Motor neuron (in vitro differentiated cells): ENCODE measurements around the gene KCNJ18. TPM values are rescaled to one million over a fixed set of nuclear protein-coding genes. Genes with fewer than 3 reads are reported as not detected.
"Not testable (repeated sequence)": the region's sequence is repeated elsewhere in the genome, so short reads cannot be mapped to it uniquely, and the experiment has no call there.

ENCODE experiments used
- ATAC-seq, 8 experiments: fragments of 200-7000 bp; cut with Tn5 transposase; replicated peaks in 6 of 8; 2 replicates each; pipeline ENCODE4 v1.8.0; 2021; ENCODE audit warnings: mild to moderate bottlenecking in 8 of 8, moderate library complexity in 8 of 8
- H3K27ac ChIP-seq, 2 donors: fragments of 250-450 bp; sonication (Bioruptor Pico); 2 replicates each; pipeline ENCODE4 v1.9.0; 2021; ENCODE audit warnings: antibody characterized with exemption in 2 of 2, mild to moderate bottlenecking in 2 of 2, moderate library complexity in 1 of 2
- H3K4me1 ChIP-seq, 2 donors: fragments of 250-450 bp; sonication (Bioruptor Pico); replicated peaks in 1 of 2; 2 replicates each; pipeline ENCODE4 v1.6.1; 2021; ENCODE audit warnings: antibody characterized with exemption in 2 of 2, mild to moderate bottlenecking in 2 of 2, moderate library complexity in 1 of 2
- H3K4me3 ChIP-seq, 5 donors: fragments of 250-450 bp; sonication (Bioruptor Pico); 2 replicates each; pipeline ENCODE4 v1.9.0; 2021; ENCODE audit warnings: antibody characterized with exemption in 5 of 5, mild to moderate bottlenecking in 5 of 5, moderate library complexity in 4 of 5
- WGBS, 10 experiments: fragments of 450-650 bp; shearing (Covaris generic); methylation state at CpG; one replicate each; pipeline ENCODE4 v1.0.0; 2022; 5-methylcytosine and 5-hydroxymethylcytosine counted together
- in situ Hi-C, 9 experiments: fragments of 400-800 bp; cut with MboI; loops; one replicate each; pipeline ENCODE4 v1.15.0; 2021; ENCODE audit warnings: low sequenced_read_pairs in 9 of 9, low pct_unique_long_range_greater_than_20kb in 2 of 9; ENCODE audit not compliant: unreplicated experiment in 9 of 9
- total RNA-seq, 8 experiments: library from RNA; unstranded; fragments of 300-600 nt; gene quantifications; 2 replicates each; pipeline versions ENCODE4 v1.2.3 to v1.2.4, GENCODE V29; 2022

Gene KCNJ18
- total RNA-seq, 8 experiments from 2014 or later = 0.18 to 0.19 TPM; not detected in 6

GRCh38 chr17:21715877-21716276 is 23.6 kb downstream of the KCNJ18 start:
- not testable (repeated sequence) for H3K4me1 ChIP-seq
- in situ Hi-C loops = loop anchor here in 1 of 9 experiments (25.0 kb wide), 1 partner anchor 304 kb away; no protein-coding TSS in a partner anchor

GRCh38 chr17:21718971-21719370 is 26.6 kb downstream of the KCNJ18 start:
- H3K4me1 ChIP-seq, ATAC-seq, H3K4me3 ChIP-seq, H3K27ac ChIP-seq: not testable (repeated sequence)
- in situ Hi-C loops = loop anchor here in 1 of 9 experiments (25.0 kb wide), 1 partner anchor 307 kb away; no protein-coding TSS in a partner anchor

More at GRCh38 chr17:21715877-21716276, 23.6 kb downstream of the KCNJ18 start:
- peak in 1 of 8 experiments; percentile 48 for ATAC-seq
- H3K27ac ChIP-seq, H3K4me3 ChIP-seq: not testable (repeated sequence)
- WGBS, 10 experiments = 100% methylated on average over 1 of the region's 3 CpGs; no CpG with 5 or more reads in 9 of the 10 experiments

- not testable (repeated sequence) for H3K4me3 ChIP-seq, H3K4me1 ChIP-seq, ATAC-seq, H3K27ac ChIP-seq
- in situ Hi-C loops = loop anchor here in 1 of 9 experiments (25.0 kb wide), 1 partner anchor 307 kb away; no protein-coding TSS in a partner anchor
- WGBS, 10 experiments = 18 to 78% (median 40%) methylated on average over 1 to 10 of the region's 12 CpGs; no CpG with 5 or more reads in 1 of the 10 experiments
Observed at GRCh38 chr17:21719511-21720226, 27.3 kb downstream of the KCNJ18 start.

GRCh38 chr17:21720566-21720965 is 28.2 kb downstream of the KCNJ18 start:
- not testable (repeated sequence) for ATAC-seq, H3K4me1 ChIP-seq, H3K4me3 ChIP-seq, H3K27ac ChIP-seq
- in situ Hi-C loops = loop anchor here in 1 of 9 experiments (25.0 kb wide), 1 partner anchor 308 kb away; no protein-coding TSS in a partner anchor
- WGBS, 10 experiments = 0 to 52% methylated on average over 1 to 4 of the region's 8 CpGs; no CpG with 5 or more reads in 8 of the 10 experiments

- 17 to 29% methylated on average over 1 to 2 of the region's 7 CpGs; no CpG with 5 or more reads in 8 of the 10 experiments for WGBS, 10 experiments
- in situ Hi-C loops = loop anchor here in 1 of 9 experiments (25.0 kb wide), 1 partner anchor 310 kb away; no protein-coding TSS in a partner anchor
- H3K4me1 ChIP-seq, H3K4me3 ChIP-seq, H3K27ac ChIP-seq, ATAC-seq: not testable (repeated sequence)
Observed at GRCh38 chr17:21722268-21722667, 29.9 kb downstream of the KCNJ18 start.

- not testable (repeated sequence) for H3K27ac ChIP-seq, H3K4me1 ChIP-seq, H3K4me3 ChIP-seq, ATAC-seq
- in situ Hi-C loops = loop anchor here in 1 of 9 experiments (25.0 kb wide), 1 partner anchor 312 kb away; no protein-coding TSS in a partner anchor
- WGBS, 10 experiments = no CpG with 5 or more reads among the region's 6 CpGs
Observed at GRCh38 chr17:21724216-21725006, 32.1 kb downstream of the KCNJ18 start.

GRCh38 chr17:21731076-21731475 is 38.8 kb downstream of the KCNJ18 start:
- H3K4me1 ChIP-seq, ATAC-seq, H3K27ac ChIP-seq, H3K4me3 ChIP-seq, in situ Hi-C loops: not testable (repeated sequence)
- 40 to 80% (median 63%) methylated on average over 1 to 3 of the region's 5 CpGs; no CpG with 5 or more reads in 7 of the 10 experiments for WGBS, 10 experiments

GRCh38 chr17:21733931-21734330 is 41.6 kb downstream of the KCNJ18 start:
- WGBS, 10 experiments = 80% methylated on average over 1 of the region's 3 CpGs; no CpG with 5 or more reads in 9 of the 10 experiments
- ATAC-seq, H3K4me3 ChIP-seq, in situ Hi-C loops, H3K27ac ChIP-seq, H3K4me1 ChIP-seq: not testable (repeated sequence)

- H3K27ac ChIP-seq, H3K4me1 ChIP-seq, H3K4me3 ChIP-seq, in situ Hi-C loops: not testable (repeated sequence)
- WGBS, 10 experiments = 20 to 84% methylated on average over 1 to 4 of the region's 4 CpGs; no CpG with 5 or more reads in 8 of the 10 experiments
- ATAC-seq = peak in 6 of 8 experiments; percentile 35 to 74 (median 50)
Observed at GRCh38 chr17:21735814-21736213, 43.5 kb downstream of the KCNJ18 start.

GRCh38 chr17:21737015-21737580 is 44.8 kb downstream of the KCNJ18 start:
- H3K4me3 ChIP-seq, H3K27ac ChIP-seq, ATAC-seq, in situ Hi-C loops, H3K4me1 ChIP-seq: not testable (repeated sequence)
- WGBS, 10 experiments = no CpG with 5 or more reads among the region's 23 CpGs

GRCh38 chr17:21738241-21738640 is 45.9 kb downstream of the KCNJ18 start:
- in situ Hi-C loops, H3K4me3 ChIP-seq, H3K4me1 ChIP-seq, H3K27ac ChIP-seq: not testable (repeated sequence)
- ATAC-seq = peak in 5 of 8 experiments; percentile 43 to 60 (median 52)
- no CpG with 5 or more reads among the region's 4 CpGs for WGBS, 10 experiments

GRCh38 chr17:21738877-21739474 is 46.7 kb downstream of the KCNJ18 start:
- H3K4me3 ChIP-seq, in situ Hi-C loops, H3K27ac ChIP-seq, H3K4me1 ChIP-seq: not testable (repeated sequence)
- peak in 2 of 8 experiments; percentile 44 to 49 for ATAC-seq
- no CpG with 5 or more reads among the region's 8 CpGs for WGBS, 10 experiments
